ENCODE results near the gene KLHL7.

GRCh38 chr7:23133797-23134196 is 28.2 kb downstream of the KLHL7 start:
- TF ChIP-seq CTCF (IDR thresholded peaks at IDR 0.05) (no peak), POLR2A (IDR thresholded peaks at IDR 0.05) (no peak)
